Urinary bladder (tissue), 4 donors: Measurements from ENCODE around the gene DHRSX. TPM values are rescaled to one million over a fixed set of nuclear protein-coding genes. Genes with fewer than 3 reads are reported as not detected.
"Not testable (repeated sequence)": the region's sequence is repeated elsewhere in the genome, so short reads cannot be mapped to it uniquely, and the experiment has no call there.

Source experiments
- DNase-seq: peaks from one replicate; pipeline ENCODE4 v3.0.0-alpha.2; 2015; ENCODE audit errors: extremely low spot score
- H3K27ac ChIP-seq: one replicate; pipeline ENCODE4 v1.5.1; 2013; ENCODE audit warnings: low read depth, mild to moderate bottlenecking, moderate library complexity
- H3K36me3 ChIP-seq: one replicate; pipeline ENCODE4 v1.6.1; 2013; ENCODE audit warnings: mild to moderate bottlenecking, moderate library complexity; ENCODE audit not compliant: insufficient read depth
- H3K4me1 ChIP-seq: one replicate; pipeline ENCODE4 v1.6.1; 2013; ENCODE audit warnings: mild to moderate bottlenecking, moderate library complexity; ENCODE audit not compliant: insufficient read depth
- H3K4me3 ChIP-seq: one replicate; pipeline ENCODE4 v1.5.1; 2013; ENCODE audit warnings: low read depth, low read length
- WGBS: extraction: QIAGEN DNeasy Blood & Tissue Kit; methylation state at CpG from one replicate; pipeline ENCODE4 v1.1.7; 2013; 5-methylcytosine and 5-hydroxymethylcytosine counted together
- polyA plus RNA-seq: library from polyadenylated mRNA; stranded (reverse); fragments of 200-250 nt; gene quantifications from one replicate; pipeline ENCODE4 v1.2.3, GENCODE V29; 2013
- total RNA-seq: library from RNA; depleted of rRNA; stranded (reverse); fragments of >200 nt; gene quantifications from one replicate; pipeline ENCODE4 v1.2.3, GENCODE V29; 2014
- donor health status: healthy with polysubstance abuse.
- donor health status: healthy.

Gene DHRSX
- total and polyA plus RNA-seq, 2 donors = 17.3 to 19.9 TPM

GRCh38 chrX:2401201-2401589, 99.6 kb downstream of the DHRSX start:
- H3K4me3 ChIP-seq = no peak overlapping the region
- 77% methylated on average over 9 of the region's 9 CpGs for WGBS

GRCh38 chrX:2398064-2398656, 102.6 kb downstream of the DHRSX start:
- DNase-seq = no peak
- Histone ChIP-seq H3K36me3 (no peaks in the 10 kb centered on the region), H3K4me3 (no peak overlapping the region), H3K27ac (no peak overlapping the region), H3K4me1 (no peaks in the 10 kb centered on the region)
- WGBS = 87% methylated on average over 14 of the region's 14 CpGs

More at GRCh38 chrX:2401201-2401589, 99.6 kb downstream of the DHRSX start:
- Histone ChIP-seq H3K27ac (no peak overlapping the region), H3K4me1 (no peaks in the 10 kb centered on the region), H3K36me3 (no peaks in the 10 kb centered on the region)
- no peak for DNase-seq

GRCh38 chrX:2397229-2398063, 103.3 kb downstream of the DHRSX start:
- no peak overlapping the region for H3K27ac ChIP-seq
- no peaks in the 10 kb centered on the region for H3K4me1 ChIP-seq
- DNase-seq = no peak
- H3K36me3 ChIP-seq = no peaks in the 10 kb centered on the region
- 81% methylated on average over 26 of the region's 26 CpGs for WGBS
- H3K4me3 ChIP-seq = no peak overlapping the region

DNA sequence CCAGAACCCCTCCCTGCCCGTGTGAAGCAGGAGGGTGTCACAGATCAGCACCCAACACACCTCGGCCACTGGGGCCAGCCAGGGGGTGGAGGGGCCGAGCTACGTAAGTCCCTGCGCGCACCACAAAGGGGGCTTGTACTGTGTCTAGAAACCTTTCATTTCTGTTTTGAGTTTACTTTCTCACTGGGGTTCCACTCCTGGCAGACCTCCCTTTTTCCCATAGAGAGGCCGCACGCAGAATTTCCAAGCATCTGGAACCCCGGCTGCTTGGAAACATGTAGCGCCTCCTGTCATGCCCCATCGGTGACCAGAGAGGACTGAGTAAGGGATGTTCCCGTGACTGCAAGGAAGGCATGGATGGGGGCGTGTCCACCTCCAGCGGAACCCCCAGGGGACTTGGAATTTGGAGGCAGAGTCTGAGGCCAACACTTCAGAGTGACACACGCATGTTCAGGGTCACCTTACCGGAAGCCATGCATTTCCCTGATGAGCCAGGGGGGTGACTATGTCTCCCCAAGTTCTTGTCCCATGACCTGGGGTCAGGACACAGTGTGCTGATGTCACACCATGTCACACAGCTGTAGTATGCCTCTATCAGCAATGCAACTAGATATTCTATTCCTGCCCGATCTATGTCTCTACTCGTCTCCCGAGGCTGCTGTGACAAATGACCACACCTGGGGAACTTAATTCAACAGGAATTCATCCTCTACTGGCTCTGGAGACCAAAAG, 105.3 kb downstream of the DHRSX start:
- no peak overlapping the region for H3K4me3 ChIP-seq
- WGBS = 87% methylated on average over 19 of the region's 19 CpGs
- H3K36me3 ChIP-seq = peaks cover 3% of the 10 kb centered on the region
- H3K27ac ChIP-seq = no peak overlapping the region
- H3K4me1 ChIP-seq = no peaks in the 10 kb centered on the region
- no peak for DNase-seq

DNA sequence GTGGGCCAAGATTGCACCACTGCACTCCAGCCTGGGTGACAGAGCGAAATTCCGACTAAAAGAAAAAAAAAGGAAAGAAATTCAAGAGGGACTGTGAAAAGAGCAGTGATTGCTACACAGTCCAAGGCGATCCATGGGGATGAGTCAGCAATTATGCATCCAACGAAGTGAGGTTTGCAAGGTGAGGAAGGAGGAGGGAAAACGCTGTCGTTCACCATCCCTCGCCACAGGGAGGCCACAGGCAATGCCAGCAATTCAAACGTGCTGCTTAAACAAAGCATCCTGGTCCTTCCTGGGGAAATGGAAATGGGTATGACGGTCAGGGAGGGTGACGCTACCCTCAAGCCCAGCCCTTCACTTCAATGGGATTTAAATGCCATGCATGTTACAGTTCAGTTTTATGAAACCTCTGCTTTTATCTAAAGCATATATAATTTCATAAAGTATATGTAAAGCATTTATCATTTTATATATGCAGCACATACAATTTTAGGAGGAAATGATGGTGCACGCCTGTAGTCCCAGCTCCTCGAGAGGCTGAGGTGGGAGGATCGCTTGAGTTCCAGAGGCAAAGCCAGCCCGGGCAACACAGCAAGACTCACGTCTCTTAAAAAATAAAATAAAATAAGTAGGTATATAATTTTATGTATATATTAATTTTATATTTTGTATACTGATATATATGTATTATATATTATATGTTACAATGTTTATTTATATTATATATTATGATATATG, 108.7 kb downstream of the DHRSX start:
- no peaks in the 10 kb centered on the region for H3K4me1 ChIP-seq
- peaks cover 3% of the 10 kb centered on the region for H3K36me3 ChIP-seq
- no peak for DNase-seq
- H3K4me3 ChIP-seq = no peak overlapping the region
- no peak overlapping the region for H3K27ac ChIP-seq
- 81% methylated on average over 15 of the region's 15 CpGs for WGBS

DNA sequence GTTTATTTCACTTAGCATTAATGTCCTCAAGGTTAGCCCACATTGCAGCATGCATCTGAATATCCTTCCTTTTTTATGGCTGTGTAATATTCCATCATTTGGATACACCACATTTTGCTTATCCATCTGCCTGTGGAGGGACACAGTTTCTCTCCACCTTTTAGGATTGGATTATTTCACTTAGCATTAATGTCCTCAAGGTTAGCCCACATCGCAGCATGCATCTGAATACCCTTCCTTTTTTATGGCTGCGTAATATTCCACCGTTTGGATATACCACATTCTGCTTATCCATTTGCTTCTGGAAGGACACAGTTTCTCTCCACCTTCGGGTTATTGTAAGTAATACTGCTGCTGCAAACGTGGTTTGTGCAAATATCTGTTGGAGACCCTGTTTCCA, 110.0 kb downstream of the DHRSX start:
- Histone ChIP-seq H3K4me3 (no peak overlapping the region), H3K27ac (no peak overlapping the region), H3K4me1 (no peaks in the 10 kb centered on the region), H3K36me3 (peaks cover 3% of the 10 kb centered on the region)
- 97% methylated on average over 5 of the region's 5 CpGs for WGBS
- no peak for DNase-seq

DNA sequence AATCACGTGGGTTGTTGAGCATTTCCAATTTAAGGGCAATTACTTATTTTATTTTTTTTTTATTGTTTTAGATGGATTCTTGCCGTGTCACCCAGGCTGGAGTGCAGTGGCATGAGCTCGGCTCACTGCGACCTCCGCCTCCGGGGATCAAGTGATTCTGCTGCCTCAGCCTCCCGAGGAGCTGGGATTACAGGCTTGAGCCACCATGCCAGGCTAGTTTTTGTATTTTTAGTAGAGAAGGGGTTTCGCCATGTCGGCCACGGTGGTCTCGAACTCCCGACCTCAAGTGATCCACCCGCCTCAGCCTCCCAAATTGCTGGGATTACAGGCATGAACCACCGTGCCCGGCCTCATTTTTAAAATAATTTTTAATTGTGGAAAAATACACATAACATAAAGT, 111.0 kb downstream of the DHRSX start:
- H3K36me3 ChIP-seq, DNase-seq, H3K4me1 ChIP-seq, H3K4me3 ChIP-seq, H3K27ac ChIP-seq: not testable (repeated sequence)
- 94% methylated on average over 15 of the region's 15 CpGs for WGBS

- Histone ChIP-seq H3K4me3 (no peak overlapping the region), H3K4me1 (no peaks in the 10 kb centered on the region), H3K27ac (no peak overlapping the region), H3K36me3 (peaks cover 3% of the 10 kb centered on the region)
- 95% methylated on average over 6 of the region's 6 CpGs for WGBS
- no peak for DNase-seq
Measured at GRCh38 chrX:2389324-2389723, 111.5 kb downstream of the DHRSX start.

DNA sequence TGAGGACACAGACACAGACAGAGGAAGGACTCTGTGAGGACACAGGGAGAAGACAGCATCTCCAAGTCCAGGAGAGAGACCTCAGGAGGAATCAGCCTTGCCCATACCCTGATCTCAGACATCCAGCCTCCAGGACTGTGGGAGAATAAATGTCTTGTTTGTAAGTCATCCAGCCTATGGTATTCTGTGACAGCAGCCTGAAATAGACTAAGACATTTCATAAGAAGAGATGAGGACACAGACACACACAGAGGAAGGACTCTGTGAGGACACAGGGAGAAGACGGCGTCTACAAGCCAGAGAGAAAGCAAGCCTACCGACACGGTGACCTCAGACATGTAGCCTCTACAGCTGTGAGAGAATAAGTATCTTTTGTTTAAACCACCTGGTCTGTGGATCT, 112.1 kb downstream of the DHRSX start:
- DNase-seq = no peak
- Histone ChIP-seq H3K27ac (no peak overlapping the region), H3K4me3 (no peak overlapping the region), H3K4me1 (no peaks in the 10 kb centered on the region), H3K36me3 (peaks cover 3% of the 10 kb centered on the region)
- 75% methylated on average over 4 of the region's 4 CpGs for WGBS

DNA sequence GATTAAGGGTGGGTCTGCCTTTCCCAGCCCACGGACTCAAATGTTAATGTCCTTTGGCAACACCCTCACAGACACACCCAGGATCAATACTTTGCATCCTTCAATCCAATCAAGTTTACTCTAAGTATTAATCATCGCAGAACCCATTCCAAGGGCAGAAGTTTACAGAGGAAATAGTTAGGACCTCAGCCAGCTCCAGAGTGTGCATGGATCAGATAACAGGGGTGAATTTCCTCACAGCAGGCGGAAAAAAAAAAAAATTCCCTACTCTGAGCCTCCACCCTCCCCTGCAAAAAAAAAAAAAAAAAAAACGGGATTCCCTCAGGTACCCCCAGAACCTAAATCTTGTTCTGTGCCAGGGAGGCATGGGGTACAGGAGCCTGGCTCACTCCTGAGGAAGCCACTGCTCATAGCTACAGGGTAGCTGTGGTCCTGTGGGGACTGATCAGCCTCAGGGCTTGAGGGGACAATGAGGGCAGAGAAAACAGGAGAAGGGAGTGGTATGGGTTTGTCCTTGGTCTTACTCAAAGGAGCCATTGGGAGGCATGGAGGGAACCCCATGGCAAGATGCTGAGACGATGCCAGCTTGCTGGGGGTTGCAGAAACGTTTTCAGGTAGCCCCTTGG, 113.0 kb downstream of the DHRSX start:
- WGBS = 57% methylated on average over 6 of the region's 6 CpGs
- no peak overlapping the region for H3K4me3 ChIP-seq
- peaks cover 3% of the 10 kb centered on the region for H3K36me3 ChIP-seq
- H3K27ac ChIP-seq = no peak overlapping the region
- DNase-seq = no peak
- no peaks in the 10 kb centered on the region for H3K4me1 ChIP-seq

DNA sequence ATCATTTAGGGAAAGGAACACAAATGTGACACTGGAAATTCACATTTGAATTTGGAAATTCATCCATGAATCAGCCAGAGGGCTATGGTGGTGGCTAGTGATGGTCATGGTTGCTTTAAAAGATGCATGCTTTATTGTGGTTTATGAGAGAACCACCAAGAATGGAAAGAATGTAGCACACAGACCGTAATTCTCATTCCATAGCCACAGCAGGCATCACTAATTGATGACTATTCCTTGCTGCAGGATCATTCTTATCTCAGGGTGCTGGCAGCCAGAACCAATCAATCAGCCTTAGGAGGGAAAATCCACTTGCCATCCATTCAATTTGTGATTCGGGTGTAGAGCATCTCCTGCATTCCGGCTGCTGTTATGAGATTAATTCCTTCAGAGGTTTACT, 115.6 kb downstream of the DHRSX start:
- H3K36me3 ChIP-seq = no peaks in the 10 kb centered on the region
- 60% methylated on average over 3 of the region's 3 CpGs for WGBS
- no peak overlapping the region for H3K4me3 ChIP-seq
- no peaks in the 10 kb centered on the region for H3K4me1 ChIP-seq
- no peak overlapping the region for H3K27ac ChIP-seq
- no peak for DNase-seq

GRCh38 chrX:2384486-2384885, 116.3 kb downstream of the DHRSX start:
- H3K4me1 ChIP-seq = no peaks in the 10 kb centered on the region
- H3K27ac ChIP-seq = no peak overlapping the region
- no peak for DNase-seq
- 68% methylated on average over 4 of the region's 4 CpGs for WGBS
- no peaks in the 10 kb centered on the region for H3K36me3 ChIP-seq
- no peak overlapping the region for H3K4me3 ChIP-seq

DNA sequence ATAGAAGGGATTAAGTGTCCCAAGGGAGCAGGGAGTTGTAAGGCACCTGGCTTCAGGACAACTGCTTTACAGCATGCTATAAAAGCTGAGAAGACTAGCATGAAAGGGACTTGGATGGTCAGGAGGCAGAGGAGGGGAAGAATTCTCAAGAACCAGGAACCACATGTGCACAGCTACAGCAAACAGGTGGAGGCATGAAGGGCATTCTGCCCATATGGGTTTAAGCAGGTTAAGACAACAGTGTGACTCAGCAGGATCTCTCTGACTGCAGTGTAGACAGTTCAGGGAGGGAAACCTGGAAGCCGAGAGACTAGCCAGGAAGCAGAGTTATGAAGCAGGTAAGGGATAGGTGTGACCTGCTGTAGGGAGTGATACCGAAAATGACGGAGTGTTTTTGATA, 117.0 kb downstream of the DHRSX start:
- no peak for DNase-seq
- no peaks in the 10 kb centered on the region for H3K36me3 ChIP-seq
- H3K4me1 ChIP-seq = no peaks in the 10 kb centered on the region
- WGBS = 94% methylated on average over 3 of the region's 3 CpGs
- no peak overlapping the region for H3K27ac ChIP-seq
- H3K4me3 ChIP-seq = no peak overlapping the region
